ENCODE data around the gene GALNT1.

GRCh38 chr18:35662293-35663062 is 80.9 kb downstream of the GALNT1 start:
- no peak for TF ChIP-seq CTCF (conservative IDR thresholded peaks at IDR 0.05; ENCODE audit: low read depth, low read length)
- no peak for TF ChIP-seq EZH2 (IDR thresholded peaks at IDR 0.05; ENCODE audit: borderline replicate concordance, low read depth, low read length, poor library complexity, severe bottlenecking)
